HG03103 (cell line): Measurements from ENCODE around the gene NRXN2.

Source experiments
- ATAC-seq: cut with Tn5 transposase; IDR thresholded peaks from one replicate; pipeline ENCODE4 v1.9.1; 2021; ENCODE audit warnings: low read depth; ENCODE audit not compliant: unreplicated experiment

Gene NRXN2

GRCh38 chr11:64639885-64640284 is 83.1 kb downstream of the NRXN2 start:
- no peak for ATAC-seq

- no peak for ATAC-seq
These were observed 84.2 kb downstream of the NRXN2 start for GRCh38 chr11:64638829-64639228.

GRCh38 chr11:64638018-64638665 is 84.9 kb downstream of the NRXN2 start:
- no peak for ATAC-seq

GRCh38 chr11:64637334-64638017 is 85.5 kb downstream of the NRXN2 start:
- no peak for ATAC-seq

DNA sequence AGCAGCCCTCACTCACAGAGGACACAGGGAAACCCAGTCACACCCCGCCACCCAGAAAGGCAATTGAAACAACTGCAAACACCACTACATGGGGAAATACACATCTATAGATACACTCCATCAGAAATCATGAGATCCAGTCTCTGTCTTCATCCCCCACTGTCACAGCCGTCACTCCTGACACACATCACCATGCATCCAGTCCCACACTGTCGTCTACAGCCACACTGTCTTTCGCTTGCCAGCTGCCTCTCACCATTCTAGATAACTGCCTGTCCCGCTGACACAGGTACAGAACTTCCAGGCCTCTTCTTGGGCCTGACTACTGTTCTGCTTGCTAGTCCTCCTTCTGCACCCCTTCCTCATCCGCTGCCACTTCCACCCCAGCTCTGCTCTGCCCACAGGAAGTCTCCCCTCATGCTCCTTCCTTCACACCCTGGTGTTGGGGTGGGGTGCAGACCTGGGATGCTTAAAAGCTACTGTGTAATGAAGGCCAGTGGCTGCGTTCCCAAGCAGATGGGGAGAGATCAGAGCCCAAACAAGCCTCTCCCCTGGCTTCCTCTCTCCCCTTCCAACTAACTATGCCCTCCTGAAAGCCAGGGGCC is 89.3 kb downstream of the NRXN2 start:
- ATAC-seq = no peak

GRCh38 chr11:64632654-64633053 is 90.3 kb downstream of the NRXN2 start:
- no peak for ATAC-seq

- ATAC-seq = no peak
These were observed 90.8 kb downstream of the NRXN2 start for GRCh38 chr11:64632237-64632636.

DNA sequence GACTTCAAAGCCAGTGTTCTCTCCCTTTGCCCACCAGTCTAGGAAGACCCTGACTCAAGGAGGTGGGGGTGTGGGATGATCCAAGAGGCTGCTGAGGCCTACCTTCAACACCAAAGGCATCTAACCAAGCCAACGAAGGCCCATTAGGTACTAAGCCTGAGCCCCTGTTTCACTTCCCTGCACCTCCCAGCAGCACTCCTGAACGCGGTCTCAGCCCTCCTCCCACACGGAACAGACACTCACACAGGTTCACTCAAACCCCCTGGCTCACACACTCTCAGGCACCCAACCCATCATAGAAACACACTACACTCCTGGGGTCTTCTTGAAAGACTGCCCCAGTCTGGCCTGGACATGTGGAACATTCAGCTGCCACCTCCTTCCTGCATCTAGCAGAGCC is 91.3 kb downstream of the NRXN2 start:
- no peak for ATAC-seq

- ATAC-seq = no peak
These were observed 93.0 kb downstream of the NRXN2 start for GRCh38 chr11:64629796-64630562.

DNA sequence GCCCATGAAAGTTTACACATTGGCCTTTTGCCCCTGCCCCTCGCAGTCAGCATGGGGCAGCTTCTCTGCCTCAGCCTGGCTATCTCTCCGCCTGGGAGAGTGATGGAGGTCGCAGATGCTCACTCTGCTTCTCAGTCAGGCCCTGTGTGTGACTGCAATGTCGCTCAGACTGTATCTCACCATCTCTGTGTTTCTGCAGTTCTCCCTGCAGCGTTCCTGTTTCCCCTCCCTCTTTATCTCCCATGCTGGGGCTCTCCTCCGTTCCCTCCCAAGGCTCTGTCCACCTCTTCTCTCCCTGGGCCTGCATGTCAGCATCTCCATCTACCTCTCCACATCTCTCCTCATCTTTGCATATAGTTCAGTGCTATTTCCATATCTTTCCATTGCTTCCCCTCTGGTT is 93.9 kb downstream of the NRXN2 start:
- ATAC-seq = no peak

DNA sequence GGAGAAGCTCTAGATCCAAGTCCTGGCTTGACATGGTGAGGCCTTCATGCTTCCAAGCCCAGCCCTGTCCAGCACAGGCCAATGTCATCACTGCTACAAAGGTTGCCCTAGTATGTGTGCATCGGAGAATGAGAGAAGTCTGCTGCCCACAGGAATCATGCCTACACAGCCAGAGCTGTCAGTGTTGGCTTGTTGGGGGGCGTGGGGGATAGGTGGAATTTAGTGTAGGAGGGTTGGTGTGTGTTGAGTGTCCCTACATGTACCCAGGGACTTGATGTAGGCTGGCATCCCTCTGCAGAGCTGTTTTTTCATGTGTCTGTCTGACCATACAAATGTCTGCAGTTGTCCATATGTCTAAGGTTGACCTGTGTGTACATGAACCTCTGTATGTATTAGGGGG is 94.4 kb downstream of the NRXN2 start:
- no peak for ATAC-seq

DNA sequence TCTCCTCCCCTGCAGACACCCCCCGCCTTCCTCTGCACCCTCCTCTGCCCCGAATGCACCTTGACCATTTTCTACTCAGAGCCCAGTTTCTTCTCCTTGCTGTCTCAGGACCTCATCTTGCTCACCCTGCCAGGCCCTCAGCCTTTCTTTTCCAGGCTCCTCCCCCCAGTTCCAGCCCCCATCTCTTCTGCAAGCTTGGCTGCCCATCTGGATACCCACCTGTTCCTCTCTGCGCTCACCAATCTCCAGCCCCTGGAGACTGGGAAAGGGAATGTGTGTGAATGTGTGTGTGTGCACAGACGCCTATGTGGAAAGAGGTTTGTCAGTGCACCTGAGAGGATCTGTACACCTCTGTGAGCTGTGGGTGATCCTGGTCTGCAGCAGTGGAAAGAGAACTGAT is 95.6 kb downstream of the NRXN2 start:
- ATAC-seq = no peak

DNA sequence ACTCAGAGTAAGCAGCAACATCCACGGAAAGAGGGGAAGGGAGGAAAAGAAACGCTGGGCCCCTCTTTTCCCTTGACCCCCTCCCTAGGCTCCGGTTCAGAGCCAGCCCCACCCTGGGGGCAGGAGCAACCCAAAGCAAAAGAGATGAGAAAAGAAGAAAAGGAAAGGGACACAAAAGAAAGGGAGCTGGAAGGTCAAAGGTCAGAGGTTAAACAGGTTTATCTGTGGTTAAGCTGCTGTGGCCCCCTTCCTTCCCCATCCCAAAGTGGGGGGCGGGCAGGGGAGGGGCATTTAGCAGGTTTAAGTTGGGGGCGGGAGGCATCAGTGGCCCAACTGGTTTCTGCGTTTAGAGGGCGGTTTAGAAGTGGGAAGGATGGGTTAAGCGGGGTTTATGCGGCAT is 96.4 kb downstream of the NRXN2 start:
- ATAC-seq = no peak

- no peak for ATAC-seq
These were observed 98.0 kb downstream of the NRXN2 start for GRCh38 chr11:64624883-64625481.

- no peak for ATAC-seq
These were observed 100.3 kb downstream of the NRXN2 start for GRCh38 chr11:64622681-64623080.

- ATAC-seq = no peak
These were observed 101.5 kb downstream of the NRXN2 start for GRCh38 chr11:64621283-64622019.

GRCh38 chr11:64620381-64620971 is 102.5 kb downstream of the NRXN2 start:
- no peak for ATAC-seq

DNA sequence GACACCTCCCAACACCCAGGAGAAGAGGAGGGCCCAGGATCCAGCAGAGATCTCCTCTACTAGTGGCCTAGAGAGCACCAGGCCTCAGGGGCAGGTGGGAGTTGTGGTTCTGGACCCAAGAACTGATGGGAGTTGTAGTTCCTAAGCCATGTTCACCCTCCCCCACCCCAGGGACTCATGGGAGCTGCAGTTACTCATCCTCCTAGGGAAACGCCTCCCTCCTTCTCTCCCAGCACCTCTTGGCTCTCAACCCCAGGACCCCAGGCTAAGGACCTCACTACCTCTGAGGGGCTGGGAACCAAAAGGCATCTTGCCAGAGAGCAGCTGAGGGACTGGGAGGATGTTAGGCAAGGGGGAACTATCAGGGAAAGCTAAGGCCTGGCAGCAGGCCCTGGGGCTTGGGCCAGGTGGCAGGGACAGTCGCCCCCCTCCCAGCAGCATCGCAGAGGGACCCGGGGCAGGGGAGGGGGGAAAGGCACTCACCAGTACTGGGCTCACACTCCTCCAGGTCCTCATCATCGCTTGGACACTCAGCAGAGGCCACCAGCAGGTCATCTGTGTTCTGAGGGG is 103.1 kb downstream of the NRXN2 start:
- no peak for ATAC-seq

- ATAC-seq = no peak
These were observed 103.8 kb downstream of the NRXN2 start for GRCh38 chr11:64619196-64619595.

DNA sequence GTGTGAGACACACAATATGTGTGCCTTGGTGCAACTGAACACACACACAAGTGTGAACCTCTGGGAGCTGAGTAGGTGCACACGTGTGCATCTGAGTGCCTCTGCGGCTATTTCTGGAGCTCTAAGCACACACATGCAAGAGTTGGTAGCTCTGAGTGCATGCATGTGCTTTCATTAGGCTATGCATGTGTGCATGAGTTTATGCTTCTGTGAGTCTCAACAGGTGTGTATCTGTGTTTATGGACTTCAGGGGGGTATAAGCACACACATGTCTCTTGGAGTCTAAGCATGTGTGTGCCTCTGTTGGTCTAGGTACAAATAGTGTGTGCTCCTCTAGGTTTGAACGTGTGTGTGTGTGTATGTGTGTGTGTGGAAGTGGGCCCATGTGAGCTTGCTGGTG is 106.2 kb downstream of the NRXN2 start:
- no peak for ATAC-seq
